NCI-H2227 (cell line): Measurements from ENCODE around the gene SMDT1.

Source experiments
- DNase-seq: peaks from one replicate; lab custom pipeline; 2025; ENCODE audit not compliant: unreplicated experiment; lab: John Stamatoyannopoulos, UW

Gene SMDT1, protein sequence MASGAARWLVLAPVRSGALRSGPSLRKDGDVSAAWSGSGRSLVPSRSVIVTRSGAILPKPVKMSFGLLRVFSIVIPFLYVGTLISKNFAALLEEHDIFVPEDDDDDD

DNA sequence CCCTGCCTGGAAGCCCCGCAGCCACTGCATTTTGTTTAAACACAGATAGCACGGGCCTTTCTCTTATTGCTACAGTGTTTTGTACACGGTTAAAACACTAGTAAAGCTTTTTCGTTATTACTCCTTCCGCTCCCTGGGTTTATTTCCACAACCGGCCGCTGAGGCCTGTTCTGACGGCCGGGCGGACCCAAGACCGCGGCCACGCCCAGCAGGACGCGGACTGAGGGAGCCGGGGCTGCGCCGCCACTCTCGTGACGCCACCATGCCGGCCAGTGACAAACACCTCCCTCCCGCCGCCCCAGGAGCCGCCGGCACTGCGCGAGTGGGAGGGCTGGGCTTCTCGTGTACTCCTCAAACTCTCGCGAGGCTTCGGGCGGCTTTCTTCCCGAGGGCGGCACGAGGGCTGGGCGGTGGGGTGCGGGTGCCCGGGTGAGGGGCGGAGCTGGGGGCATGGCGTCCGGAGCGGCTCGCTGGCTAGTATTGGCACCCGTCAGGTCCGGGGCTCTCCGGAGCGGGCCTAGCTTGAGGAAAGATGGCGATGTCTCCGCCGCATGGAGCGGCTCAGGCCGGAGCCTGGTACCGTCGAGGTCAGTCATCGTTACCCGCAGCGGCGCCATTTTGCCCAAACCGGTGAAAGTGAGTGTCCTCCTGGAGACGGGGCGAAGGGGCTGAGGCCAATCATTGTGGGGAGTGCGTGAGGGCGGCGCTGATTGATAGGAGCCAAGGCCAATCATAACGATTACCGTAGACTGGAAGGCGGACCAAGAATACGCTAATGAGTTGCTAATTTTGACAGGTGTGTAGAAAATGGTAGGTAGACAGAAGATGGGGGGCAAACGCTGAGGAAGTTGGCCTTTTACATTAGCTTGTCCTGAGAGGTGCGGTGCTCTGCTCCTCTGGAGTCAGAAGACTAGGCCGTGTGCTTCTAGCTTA, at the start of gene SMDT1:
TSS of gene SMDT1 (plus strand) at position 382 of the 933 bp plus-strand sequence. CDS start at position 451, 69 bp downstream.
- DNase-seq = peak; percentile 97

DNA sequence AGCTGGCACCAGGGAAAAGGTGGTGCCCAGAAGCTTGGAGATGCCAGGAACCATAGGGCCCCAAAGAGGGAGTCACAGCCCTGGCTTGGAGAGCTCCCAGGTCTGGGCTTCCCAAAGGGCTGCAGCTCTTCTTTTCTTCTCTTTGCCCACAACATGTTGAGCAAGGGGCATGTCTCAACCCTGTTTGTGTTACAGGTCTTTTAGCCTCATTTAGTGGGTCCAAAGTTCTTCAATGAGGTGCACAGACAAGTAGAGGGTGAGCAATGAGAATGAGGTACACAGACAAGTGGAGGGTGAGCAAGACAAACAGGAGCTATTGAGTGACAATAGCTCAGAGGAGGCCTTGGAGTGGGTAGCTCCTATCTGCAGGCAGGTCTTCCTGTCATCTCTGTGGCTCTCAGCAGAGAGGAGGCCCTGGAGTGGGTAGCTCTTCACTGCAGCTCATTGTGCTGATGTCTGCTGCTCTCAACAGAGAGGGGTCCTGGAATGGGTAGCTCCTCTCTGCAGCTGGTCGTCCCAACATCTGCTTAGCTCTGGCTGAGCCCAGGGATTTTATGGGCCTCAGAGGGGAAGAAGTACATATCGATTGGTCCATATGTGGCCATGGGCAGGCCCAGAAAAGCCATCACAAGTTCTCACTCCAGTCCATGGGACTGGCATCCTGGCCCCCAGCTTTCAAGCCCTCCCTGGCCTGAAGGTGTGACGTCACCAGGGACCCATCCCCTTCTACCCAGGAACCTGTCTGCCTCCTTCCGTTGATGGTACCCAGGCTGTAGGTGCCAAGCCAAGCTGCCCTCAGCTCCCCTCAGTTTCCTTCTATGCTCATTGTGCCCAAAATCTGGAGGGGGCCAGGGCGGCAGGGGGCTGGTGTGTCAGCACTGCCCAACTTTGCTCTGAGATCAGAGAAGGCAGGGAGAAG, 46.0 kb upstream of the SMDT1 start:
- DNase-seq = no peak

DNA sequence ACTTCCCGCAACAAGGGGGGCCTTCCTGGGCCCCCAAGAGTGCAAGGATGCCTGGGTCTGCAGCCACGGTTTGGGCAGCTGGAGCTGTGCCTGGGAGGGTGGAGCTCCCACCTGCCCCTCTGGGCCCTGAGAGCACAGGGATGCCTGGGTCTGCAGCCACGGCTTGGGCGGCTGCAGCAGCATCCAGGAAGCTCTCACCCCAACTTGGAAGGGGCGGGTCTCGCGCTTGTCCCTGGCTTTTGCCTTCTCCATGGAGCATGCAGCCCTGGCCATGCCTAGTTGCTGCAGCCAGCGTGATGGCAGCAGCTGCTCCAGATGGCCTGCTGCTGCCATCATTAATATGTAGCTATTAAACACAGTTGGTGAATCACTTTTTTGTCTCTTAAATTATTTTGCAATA, 44.2 kb upstream of the SMDT1 start:
- DNase-seq = no peak

DNA sequence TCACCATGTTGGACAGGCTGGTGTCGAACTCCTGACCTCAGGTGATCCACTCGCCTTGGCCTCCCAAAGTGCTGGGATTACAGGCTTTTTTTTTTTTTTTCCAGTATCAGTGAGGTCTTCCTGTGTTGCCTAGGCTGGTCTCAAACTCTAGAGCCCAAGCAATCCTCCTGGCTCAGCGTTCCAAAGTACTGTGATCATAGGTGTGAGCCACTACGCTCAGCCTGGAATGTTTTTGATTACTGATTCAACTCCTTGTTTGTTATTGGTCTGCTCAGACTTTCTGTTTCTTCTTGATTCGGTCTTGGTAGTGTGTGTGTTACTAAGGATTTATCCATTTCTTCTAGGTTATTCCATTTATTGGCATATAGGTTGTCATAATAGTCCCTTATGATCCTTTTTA, 40.2 kb upstream of the SMDT1 start:
- no peak for DNase-seq

DNA sequence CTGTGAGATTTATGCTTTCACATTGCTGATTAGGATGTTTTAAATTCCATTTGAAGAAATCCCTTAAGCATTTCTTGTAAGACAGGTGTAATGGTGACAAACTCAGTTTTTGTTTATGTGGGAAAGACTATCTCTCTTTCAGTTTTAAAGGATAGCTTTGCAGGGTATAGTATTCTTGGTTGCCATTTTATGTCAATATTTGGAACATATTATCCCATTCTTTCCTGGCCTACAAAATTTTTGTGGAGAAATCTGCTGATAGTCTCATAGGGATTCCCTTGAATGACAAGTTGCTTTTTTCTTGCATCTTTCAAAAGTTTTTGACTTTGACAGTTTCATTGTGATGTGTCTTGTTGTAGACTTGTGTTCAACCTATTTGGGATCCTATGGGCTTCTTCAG, 37.7 kb upstream of the SMDT1 start:
- DNase-seq = no peak

DNA sequence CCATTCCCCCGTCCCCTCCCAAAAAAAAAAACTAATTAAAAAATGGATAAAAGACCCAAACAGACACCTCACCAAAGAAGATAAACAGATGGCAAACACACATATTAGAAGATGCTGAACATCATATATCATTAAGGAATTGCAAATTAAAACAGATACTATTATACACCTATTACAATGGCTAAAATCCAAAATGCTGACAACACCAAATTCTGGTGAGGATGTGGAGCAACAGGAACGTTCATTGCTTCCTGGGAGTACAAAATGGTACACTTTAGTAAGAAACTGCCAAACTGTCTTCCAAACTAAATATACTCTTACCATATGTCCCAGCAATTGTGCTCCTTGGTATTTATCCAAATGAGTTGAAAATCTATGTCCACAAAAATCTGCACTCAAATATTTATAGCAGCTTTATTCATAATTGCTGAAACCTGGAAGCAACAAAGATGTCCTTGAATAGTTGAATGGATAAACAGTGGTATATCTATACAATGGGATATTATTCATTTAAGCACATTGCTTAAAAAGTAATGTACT, 28.8 kb upstream of the SMDT1 start:
- no peak for DNase-seq

DNA sequence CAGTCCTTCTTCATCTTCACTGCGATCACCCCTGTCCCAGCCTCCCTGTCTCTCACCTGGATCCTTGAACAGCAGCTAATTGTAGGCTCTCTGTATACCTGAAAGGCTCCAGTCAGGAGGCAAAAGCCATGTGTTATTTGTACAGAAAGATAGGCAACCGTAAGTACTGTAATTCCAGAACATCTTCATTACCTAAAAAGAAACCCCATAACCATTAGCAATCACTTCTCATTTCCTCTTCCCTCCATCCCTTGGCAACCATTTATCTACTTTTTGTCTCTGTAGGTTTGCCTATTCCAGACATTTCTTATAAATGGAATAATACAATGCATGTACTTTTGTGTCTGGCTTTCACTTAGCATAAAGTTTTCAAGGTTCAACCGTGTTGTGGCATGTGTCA, 26.7 kb upstream of the SMDT1 start:
- no peak for DNase-seq

DNA sequence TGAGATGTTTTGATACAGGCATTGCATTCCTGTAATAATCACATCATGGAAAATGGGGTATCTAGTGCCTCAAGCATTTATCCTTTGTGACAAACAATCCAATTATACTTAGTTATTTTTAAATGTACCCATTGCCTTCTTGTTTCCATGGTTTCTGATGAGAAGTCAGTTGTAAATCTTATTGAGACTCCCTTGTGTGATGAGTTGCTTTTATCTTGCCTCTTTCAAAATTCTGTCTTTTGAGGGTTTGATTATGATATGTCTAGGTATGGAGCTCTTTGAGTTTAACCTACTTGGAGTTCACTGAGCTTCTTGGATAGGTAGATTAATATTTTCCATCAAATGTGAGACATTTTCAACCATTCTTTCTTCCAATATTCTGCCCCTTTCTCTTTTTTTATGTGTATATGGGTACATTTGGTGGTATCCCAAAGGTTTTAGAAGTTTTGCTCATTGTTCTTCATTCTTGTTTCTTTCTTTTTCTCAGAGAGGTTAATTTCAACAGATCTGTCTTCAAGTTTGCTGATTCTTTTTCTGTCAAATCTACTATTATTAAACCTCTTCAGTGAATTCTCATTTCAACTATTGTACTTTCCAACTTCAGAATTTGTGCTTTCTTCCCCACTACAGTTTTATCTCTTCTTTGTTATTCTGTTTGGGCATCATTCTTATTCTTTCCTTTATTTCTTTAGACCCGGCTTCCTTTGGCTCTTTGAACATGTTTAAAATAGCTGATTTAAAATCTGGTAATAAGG, 22.6 kb upstream of the SMDT1 start:
- no peak for DNase-seq

DNA sequence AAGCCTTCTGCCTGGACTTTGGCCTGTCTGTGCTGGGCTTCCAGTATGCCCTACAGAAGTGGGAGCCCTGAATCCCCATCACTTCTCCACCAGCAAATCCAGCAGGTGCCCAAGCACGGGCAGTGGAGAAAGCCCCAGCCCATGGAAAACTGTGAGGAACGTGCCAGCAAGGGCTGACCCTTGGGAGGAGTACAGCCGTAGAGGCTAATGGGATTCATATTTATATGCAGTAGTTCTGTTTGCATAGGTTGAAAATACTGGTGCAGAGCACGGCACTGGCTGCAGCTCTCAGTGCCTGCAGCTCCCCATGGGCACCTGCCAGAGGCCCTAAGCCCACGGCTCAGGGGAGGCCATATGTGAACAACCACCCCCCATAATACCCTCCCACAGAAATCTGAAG, 19.0 kb upstream of the SMDT1 start:
- DNase-seq = no peak

DNA sequence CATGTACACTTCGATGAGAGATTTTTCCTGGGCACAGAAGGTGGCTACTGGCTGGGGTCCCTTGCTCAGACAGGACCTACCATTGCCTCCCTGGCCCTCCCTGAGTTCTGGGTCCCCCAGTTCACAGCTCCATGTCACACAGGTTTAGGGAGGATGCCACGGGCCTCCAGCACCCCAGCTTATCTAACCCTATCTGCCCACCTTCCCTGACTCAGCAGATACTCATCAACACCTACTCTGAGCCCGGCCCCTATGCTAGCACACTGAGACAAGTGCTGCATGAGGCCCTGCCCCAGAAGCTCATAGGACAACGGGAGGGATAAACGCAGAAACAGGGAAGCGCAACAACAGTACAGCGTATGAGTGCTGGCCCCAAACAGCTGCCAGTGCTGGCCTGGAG, 18.5 kb upstream of the SMDT1 start:
- no peak for DNase-seq

DNA sequence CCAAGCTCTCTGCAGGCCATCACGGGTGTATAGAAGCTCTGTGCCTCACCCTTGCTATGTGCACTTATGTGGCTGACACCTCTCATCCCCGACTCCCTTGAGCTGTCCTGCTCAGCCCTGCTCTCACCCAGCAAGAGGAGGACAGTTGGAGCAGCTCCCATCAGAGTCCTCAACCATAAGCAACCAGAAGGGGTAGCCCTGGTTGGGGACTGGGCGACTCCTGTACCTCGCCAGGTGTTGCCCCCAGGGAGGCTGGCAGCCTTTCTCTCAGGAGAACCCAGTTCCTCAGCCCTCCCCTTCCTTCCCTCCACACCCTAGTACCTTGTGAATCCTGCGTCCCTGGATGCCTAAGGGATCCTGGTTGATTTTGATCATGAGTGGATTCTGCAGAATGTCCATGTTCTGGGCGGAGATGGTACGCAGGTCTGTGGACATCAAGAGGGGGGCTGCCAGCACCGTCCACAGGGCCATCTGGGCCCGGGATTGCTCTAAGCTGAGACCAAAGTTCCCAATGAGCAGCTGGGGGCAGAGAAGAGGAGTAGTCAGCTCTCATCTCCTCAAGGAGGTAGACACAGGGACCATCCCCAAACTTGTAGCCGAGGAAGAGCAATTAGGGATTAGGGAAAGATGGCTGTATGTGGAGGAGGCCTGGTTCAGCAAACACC, 16.9 kb upstream of the SMDT1 start:
- no peak for DNase-seq

DNA sequence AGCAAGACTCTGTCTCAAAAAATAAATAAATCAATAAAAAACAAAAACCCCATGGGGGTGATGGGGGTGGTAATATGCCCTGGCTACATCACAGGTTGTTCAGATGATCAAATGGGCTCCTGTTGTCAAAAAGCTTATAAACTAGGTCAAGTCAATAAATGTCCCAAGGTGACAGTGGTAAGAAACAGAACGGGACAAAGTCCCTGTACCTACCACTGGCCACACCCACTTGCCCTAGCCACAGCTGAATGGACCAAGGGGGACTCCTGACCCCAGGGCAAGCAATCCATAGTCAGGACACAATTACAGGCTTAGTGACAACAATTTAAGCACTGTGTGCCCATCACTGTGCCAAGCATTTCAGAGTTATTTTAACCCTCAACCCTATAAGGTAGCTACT, 14.9 kb upstream of the SMDT1 start:
- no peak for DNase-seq

DNA sequence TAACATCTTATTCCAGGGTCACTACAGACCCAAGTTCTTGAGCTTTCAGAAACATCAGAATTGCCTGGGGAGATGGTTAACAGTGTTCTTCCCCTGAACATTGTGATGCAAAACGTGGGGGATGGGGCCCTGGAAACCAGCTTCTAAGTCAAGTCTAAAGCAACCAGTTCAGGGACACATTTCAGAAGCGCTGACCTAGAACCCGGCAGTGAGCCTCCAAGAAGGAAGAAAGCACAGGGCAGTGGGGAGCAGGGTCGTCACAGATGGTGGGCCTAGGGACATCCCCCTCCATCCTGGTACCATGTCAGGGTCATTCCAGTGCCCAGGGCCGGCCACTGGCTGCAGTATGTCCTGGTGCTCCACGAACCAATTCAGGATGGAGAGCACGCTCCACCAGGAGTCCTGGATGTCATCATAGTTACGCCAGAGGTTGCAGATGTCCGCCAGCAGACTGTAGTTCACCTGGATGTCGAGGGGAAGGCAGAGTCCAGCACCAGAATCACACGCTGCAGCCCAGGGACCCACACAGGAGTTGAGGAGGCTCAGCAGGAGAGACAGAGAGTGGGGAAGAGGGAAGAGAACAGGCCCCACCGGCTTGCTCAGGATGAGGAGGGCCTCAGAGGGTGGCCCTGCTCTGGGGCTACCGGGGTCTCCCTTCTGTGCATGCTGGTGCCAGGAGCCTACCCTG, 13.9 kb upstream of the SMDT1 start:
- no peak for DNase-seq

DNA sequence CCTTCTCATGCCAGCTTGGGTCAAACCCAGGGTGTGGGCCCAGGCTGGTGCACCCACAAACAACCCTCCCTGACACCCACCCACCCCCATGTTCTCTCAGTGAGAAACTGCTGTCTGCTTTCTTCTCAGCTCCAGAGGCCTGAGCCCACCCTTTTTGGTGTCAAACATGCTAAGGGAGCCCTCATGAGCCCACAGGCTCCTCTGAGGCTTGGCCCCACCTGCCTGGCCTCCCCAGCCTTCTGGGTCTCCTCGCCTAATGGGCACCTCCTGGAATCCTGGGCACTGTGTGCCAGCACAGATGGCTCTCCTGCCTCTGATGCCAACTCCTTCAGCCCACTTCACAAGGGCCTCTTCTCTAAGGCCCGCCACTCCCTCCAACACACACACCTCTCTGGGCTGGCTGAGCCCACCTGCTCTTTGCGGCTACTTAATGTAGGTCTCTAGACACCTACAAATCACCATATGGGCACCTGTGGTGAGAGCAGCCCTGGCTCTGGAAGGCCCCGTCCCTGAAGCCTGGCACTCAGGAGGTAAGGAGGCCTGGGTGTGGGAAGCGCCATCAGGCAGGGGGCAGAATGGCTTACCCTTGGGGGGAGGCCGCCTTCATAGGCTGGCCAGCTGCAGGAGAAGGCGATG, 13.3 kb upstream of the SMDT1 start:
- no peak for DNase-seq

DNA sequence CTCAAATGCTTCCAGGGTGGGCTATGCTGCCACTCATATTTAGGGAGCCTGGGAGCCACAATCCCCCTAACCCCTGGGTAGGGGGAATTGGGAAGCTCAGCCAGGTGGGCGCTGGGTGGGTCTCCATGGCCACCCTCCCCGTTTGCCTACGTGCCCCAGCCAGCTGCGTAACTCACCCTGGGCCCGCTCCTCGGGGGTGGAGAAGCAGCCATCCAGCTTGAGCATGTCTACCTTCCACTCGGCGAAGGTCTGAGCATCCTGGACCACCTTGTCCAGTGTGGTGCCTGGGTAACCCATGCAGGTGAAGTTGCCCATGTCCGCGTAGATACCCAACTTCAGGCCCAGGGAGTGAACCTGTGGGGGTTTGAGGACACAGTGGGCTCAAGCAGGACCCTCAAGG, 12.6 kb upstream of the SMDT1 start:
- DNase-seq = no peak

DNA sequence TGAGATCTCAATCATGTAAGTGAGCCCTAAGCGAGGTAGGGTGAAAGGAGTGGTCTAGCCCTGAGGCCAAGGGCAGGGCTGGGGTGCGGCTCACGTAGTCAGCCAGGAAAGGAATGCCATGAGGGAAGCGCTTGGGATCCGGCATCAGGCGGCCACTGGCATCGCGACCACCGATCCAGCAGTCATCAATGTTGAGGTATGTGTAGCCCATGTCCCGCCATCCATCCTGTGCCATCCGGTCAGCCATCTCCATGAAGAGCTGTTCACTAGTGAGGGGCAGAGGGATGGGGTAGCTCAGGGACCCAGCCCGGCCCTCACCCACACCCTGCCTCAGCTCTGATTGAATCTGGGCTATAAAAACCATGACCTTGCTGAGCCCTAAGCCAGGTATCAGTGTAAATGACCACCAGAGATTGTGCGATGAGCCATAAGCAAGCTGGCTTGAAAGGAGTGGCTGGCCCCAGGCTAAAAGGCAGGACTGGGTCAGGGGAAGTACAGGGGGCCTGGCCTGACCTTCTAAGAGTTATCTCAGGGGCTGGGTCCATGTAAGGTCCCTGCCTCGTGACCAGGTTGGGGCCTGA, 11.7 kb upstream of the SMDT1 start:
- no peak for DNase-seq

DNA sequence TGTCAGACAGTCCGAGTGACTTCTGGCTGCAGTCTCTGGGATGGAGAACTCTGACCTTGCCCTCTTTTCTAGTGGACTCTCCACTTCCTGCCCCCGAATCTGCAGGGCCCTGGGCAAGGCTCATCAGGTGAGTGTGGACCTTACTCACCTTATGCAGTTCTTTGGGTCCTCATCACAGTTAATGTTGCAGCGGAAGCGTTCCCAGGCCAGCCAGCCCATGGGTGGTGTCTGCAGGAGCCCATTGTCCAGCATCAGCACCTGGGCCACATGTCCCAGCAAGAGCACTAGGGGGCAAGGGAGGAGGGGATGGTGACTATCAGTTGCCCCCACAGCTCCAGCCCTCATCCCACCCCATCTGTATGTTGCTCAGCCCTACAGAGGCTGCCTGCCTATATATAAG, 11.2 kb upstream of the SMDT1 start:
- DNase-seq = no peak

DNA sequence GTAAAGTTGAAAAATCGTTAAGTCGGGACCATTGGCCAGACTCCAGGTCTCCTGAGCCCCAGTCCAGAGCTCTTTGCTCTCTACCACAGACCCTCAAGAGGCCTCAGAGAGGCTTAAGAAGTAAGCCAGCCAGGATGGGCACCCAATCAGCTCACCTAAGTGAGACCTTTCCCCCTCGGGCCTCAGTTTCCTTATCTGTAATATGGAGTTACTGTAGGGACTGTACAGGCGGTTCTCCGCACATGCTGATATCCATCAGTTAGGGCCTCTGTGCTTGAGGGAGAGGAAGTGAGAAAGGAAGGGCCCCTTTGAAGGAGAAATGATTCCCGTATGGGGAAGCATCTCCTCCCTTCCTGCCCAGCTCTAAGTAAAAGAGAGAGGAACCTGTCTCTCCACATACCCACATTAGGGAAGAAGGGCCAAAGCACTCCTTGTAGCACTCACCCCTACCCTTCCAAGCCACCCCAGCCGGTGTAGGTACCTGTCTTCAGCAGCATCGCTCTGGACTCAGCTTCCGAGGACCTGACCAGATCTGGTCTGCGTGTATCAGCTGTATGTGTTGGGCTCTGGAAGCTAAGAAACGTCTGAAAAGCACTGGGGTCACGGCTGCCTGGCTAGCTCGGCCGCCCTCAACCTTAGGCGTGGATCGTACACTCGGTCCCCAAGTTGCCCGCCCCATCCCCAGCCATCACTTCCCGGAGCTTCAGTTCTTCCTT, 9.5 kb upstream of the SMDT1 start:
- DNase-seq = no peak
